GM12878 (cell line): ENCODE data around the gene CHRND. TPM values are rescaled to one million over a fixed set of nuclear protein-coding genes. Genes with fewer than 3 reads are reported as not detected.

Experiments used
- ATAC-seq: fragments of 200-7000 bp; cut with Tn5 transposase; 3 replicates; pipeline ENCODE4 v1.9.1; 2020; ENCODE audit warnings: mild to moderate bottlenecking, moderate library complexity
- BruUV-seq: library from RNA; stranded (reverse); fragments of 400-500 nt; replicated peaks from 2 replicates; lab custom pipeline; 2021; lab: Mats Ljungman, UMichigan
- CTCF ChIA-PET: fragments of 300-600 bp; sonication (Branson Sonifier 250); formaldehyde crosslinking; extraction: SDS; loops from one replicate; lab custom pipeline; 2021; ENCODE audit warnings: inconsistent platforms; lab: Yijun Ruan, JAX
- POLR2A ChIA-PET: fragments of 350-600 bp; formaldehyde crosslinking; extraction: SDS; loops from one replicate; lab custom pipeline; 2021; ENCODE audit warnings: inconsistent platforms; lab: Charles Lee
- RAD21 ChIA-PET: fragments of 300-600 bp; sonication (Branson Sonifier 250); formaldehyde crosslinking; loops from one replicate; lab custom pipeline; 2023; ENCODE audit warnings: antibody characterized with exemption; ENCODE audit not compliant: unreplicated experiment; lab: Charles Lee
- SMC1A ChIA-PET: fragments of 300-600 bp; sonication (Branson Sonifier 250); formaldehyde crosslinking; loops from one replicate; lab custom pipeline; 2023; ENCODE audit not compliant: unreplicated experiment, uncharacterized antibody; lab: Charles Lee
- DNase-seq: peaks from one replicate; pipeline ENCODE4 v3.0.0-alpha.2; 2011; ENCODE audit warnings: low read depth, low spot score
- FAIRE-seq: peaks from 3 replicates; lab custom pipeline; 2011; peaks lifted over from hg19 to GRCh38; lab: Jason Lieb, UNC
- H2AFZ ChIP-seq: 2 replicates; pipeline ENCODE4 v1.6.0; 2011; ENCODE audit warnings: low read depth, low read length, control low read depth; ENCODE audit not compliant: control insufficient read depth
- H3K27ac ChIP-seq: 2 replicates; pipeline ENCODE4 v1.5.1; 2011; ENCODE audit warnings: control low read depth; ENCODE audit not compliant: control insufficient read depth, insufficient read depth
- H3K27me3 ChIP-seq, 2 experiments: replicated peaks in 1 of 2; 2 replicates each; pipeline versions ENCODE4 v1.6.0 to v1.6.1; 2011; ENCODE audit warnings: low read length in 1 of 2; ENCODE audit not compliant: control insufficient read depth in 2 of 2, insufficient read depth in 2 of 2
- H3K36me3 ChIP-seq, 2 experiments: 2 replicates each; pipeline ENCODE4 v1.5.1; 2011; ENCODE audit warnings: low read length in 1 of 2; ENCODE audit not compliant: control insufficient read depth in 2 of 2, insufficient read depth in 2 of 2
- H3K4me1 ChIP-seq: 2 replicates; pipeline ENCODE4 v1.6.1; 2011; ENCODE audit warnings: mild to moderate bottlenecking, low read length, moderate library complexity, mixed read lengths; ENCODE audit not compliant: control insufficient read depth, insufficient read depth
- H3K4me2 ChIP-seq: 2 replicates; pipeline ENCODE4 v1.6.0; 2011; ENCODE audit warnings: control low read depth; ENCODE audit not compliant: control insufficient read depth, insufficient read depth
- H3K4me3 ChIP-seq: fragments of 200-600 bp; sonication (generic); 2 replicates; pipeline ENCODE4 v1.5.1; 2016
- H3K79me2 ChIP-seq: 2 replicates; pipeline ENCODE4 v1.6.0; 2011; ENCODE audit warnings: low read length; ENCODE audit not compliant: control insufficient read depth, insufficient read depth
- H3K9ac ChIP-seq: 2 replicates; pipeline ENCODE4 v1.8.0; 2011; ENCODE audit warnings: low read length, control low read depth, mixed read lengths; ENCODE audit not compliant: control insufficient read depth, insufficient read depth
- H3K9me3 ChIP-seq: replicated peaks from 3 replicates; pipeline ENCODE4 v1.5.1; 2011; ENCODE audit warnings: mild to moderate bottlenecking, low read length; ENCODE audit not compliant: control insufficient read depth, insufficient read depth
- H4K20me1 ChIP-seq: 2 replicates; pipeline ENCODE4 v1.6.0; 2011; ENCODE audit not compliant: control insufficient read depth, insufficient read depth
- E2F4 ChIP-seq: IDR thresholded peaks from 2 replicates; pipeline ENCODE4 v1.6.1; 2012; ENCODE audit warnings: low read depth, low read length, improper control_type of control experiment
- E4F1 ChIP-seq: fragments of 450-650 bp; IDR thresholded peaks from 2 replicates; pipeline ENCODE4 v1.6.1; 2018; ENCODE audit warnings: borderline replicate concordance, mild to moderate bottlenecking; ENCODE audit not compliant: partially characterized antibody
- FOS ChIP-seq: IDR thresholded peaks from 3 replicates; pipeline ENCODE4 v1.6.1; 2011; ENCODE audit warnings: borderline replicate concordance; ENCODE audit not compliant: insufficient read length; ENCODE audit errors: extremely low read depth
- NFIC ChIP-seq: IDR thresholded peaks from 2 replicates; pipeline ENCODE4 v1.6.1; 2012; ENCODE audit warnings: low read depth, mild to moderate bottlenecking, inconsistent platforms, low read length, moderate library complexity
- POLR2AphosphoS2 ChIP-seq: IDR thresholded peaks from 2 replicates; pipeline ENCODE4 v1.6.1; 2011; ENCODE audit warnings: low read depth, mild to moderate bottlenecking, low read length, improper control_type of control experiment, moderate library complexity
- SMAD1 ChIP-seq: fragments of 450-650 bp; IDR thresholded peaks from 2 replicates; pipeline ENCODE4 v1.6.1; 2018; ENCODE audit warnings: mild to moderate bottlenecking, low read depth; ENCODE audit not compliant: partially characterized antibody
- SMC3 ChIP-seq: IDR thresholded peaks from 2 replicates; pipeline ENCODE4 v1.6.1; 2011; ENCODE audit warnings: low read length, improper control_type of control experiment, borderline replicate concordance
- YY1 ChIP-seq: IDR thresholded peaks from 2 replicates; pipeline ENCODE4 v1.6.1; 2011; ENCODE audit warnings: low read depth, mild to moderate bottlenecking, low read length
- ZNF592 ChIP-seq: fragments of 450-650 bp; IDR thresholded peaks from 2 replicates; pipeline ENCODE4 v1.6.1; 2017; ENCODE audit warnings: mild to moderate bottlenecking, moderate library complexity
- WGBS: methylation state at CpG from one replicate; pipeline ENCODE4 v1.1.6; 2016; ENCODE audit warnings: low lambda C conversion rate; ENCODE audit not compliant: insufficient replicate concordance, insufficient coverage; ENCODE audit errors: missing lambda C conversion rate; 5-methylcytosine and 5-hydroxymethylcytosine counted together
- in situ Hi-C: fragments of 300-500 bp; cut with MboI; formaldehyde crosslinking; loops from 9 replicates; pipeline ENCODE4 v1.14.3; 2018; ENCODE audit warnings: mixed read lengths
- intact Hi-C: fragments of 100-400 bp; cut with micrococcal nuclease; formaldehyde crosslinking; loops from one replicate; pipeline ENCODE4 v1.14.2; 2022; ENCODE audit not compliant: unreplicated experiment
- polyA plus RNA-seq, 11 experiments: library from polyadenylated mRNA; depleted of rRNA in 4 of 11; unstranded in 6 of 11; stranded (reverse) in 5 of 11; fragments of >200 nt; fragmentation: Nextera tagmentation in 4 of 11; fragmentation: Illumina TruSeq in 1 of 11; extraction: Ambion mirVana in 4 of 11; extraction: Trizol in 1 of 11; gene quantifications; 1 replicate in 1 of 11; 2 replicates in 10 of 11; pipeline versions ENCODE4 v1.2.1 to v1.2.3, GENCODE V29; 2011 to 2016; ENCODE audit warnings: inconsistent platforms in 2 of 11, missing spikeins in 2 of 11, low read depth in 1 of 11
- total RNA-seq, 4 experiments: library from RNA; depleted of rRNA in 3 of 4; stranded (reverse); fragments of >200 nt in 3 of 4; fragmentation: Illumina TruSeq in 1 of 4; extraction: Trizol in 1 of 4; gene quantifications; 2 replicates each; pipeline versions ENCODE4 v1.2.1 to v1.2.3, GENCODE V29; 2013 to 2021
- TF ChIP-seq, protein P1 (sequence below): IDR thresholded peaks from 2 replicates; pipeline ENCODE4 v1.6.1; 2011; ENCODE audit warnings: borderline replicate concordance, low read depth, mild to moderate bottlenecking, moderate library complexity, mixed read lengths, low read length; ENCODE audit not compliant: insufficient read depth; ENCODE audit errors: extremely low read length
- TF ChIP-seq, protein P2 (sequence below): fragments of 450-650 bp; IDR thresholded peaks from 2 replicates; pipeline ENCODE4 v1.6.1; 2016; ENCODE audit warnings: mild to moderate bottlenecking
- TF ChIP-seq, protein P3 (sequence below): IDR thresholded peaks from 2 replicates; pipeline ENCODE4 v1.6.1; 2011; ENCODE audit warnings: low read depth, low read length, improper control_type of control experiment, borderline replicate concordance

Gene CHRND
- total and polyA plus RNA-seq, 10 of the 15 experiments (the other 5 are each of a cell fraction or from before 2014, with no cell fraction given) = not detected

- H4K20me1 ChIP-seq = no peaks in the 10 kb centered on the region
- CTCF ChIA-PET = interaction anchor here (1.3 kb wide), 1 partner anchor 24 kb away, joined by 4 read pairs; no protein-coding TSS in a partner anchor
- no peak for TF ChIP-seq YY1
- no peak for TF ChIP-seq E2F4
- no peak for TF ChIP-seq SMAD1
- no peak for TF ChIP-seq SMC3
- TF ChIP-seq, protein P1, sequence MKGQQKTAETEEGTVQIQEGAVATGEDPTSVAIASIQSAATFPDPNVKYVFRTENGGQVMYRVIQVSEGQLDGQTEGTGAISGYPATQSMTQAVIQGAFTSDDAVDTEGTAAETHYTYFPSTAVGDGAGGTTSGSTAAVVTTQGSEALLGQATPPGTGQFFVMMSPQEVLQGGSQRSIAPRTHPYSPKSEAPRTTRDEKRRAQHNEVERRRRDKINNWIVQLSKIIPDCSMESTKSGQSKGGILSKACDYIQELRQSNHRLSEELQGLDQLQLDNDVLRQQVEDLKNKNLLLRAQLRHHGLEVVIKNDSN = no peak
- TF ChIP-seq, protein P2, sequence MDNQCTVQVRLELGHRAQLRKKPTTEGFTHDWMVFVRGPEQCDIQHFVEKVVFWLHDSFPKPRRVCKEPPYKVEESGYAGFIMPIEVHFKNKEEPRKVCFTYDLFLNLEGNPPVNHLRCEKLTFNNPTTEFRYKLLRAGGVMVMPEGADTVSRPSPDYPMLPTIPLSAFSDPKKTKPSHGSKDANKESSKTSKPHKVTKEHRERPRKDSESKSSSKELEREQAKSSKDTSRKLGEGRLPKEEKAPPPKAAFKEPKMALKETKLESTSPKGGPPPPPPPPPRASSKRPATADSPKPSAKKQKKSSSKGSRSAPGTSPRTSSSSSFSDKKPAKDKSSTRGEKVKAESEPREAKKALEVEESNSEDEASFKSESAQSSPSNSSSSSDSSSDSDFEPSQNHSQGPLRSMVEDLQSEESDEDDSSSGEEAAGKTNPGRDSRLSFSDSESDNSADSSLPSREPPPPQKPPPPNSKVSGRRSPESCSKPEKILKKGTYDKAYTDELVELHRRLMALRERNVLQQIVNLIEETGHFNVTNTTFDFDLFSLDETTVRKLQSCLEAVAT = no peak
- TF ChIP-seq, protein P3, sequence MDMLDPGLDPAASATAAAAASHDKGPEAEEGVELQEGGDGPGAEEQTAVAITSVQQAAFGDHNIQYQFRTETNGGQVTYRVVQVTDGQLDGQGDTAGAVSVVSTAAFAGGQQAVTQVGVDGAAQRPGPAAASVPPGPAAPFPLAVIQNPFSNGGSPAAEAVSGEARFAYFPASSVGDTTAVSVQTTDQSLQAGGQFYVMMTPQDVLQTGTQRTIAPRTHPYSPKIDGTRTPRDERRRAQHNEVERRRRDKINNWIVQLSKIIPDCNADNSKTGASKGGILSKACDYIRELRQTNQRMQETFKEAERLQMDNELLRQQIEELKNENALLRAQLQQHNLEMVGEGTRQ = no peak
- no peak for TF ChIP-seq ZNF592
- no peak for TF ChIP-seq FOS
- no peak for TF ChIP-seq E4F1
- TF ChIP-seq POLR2AphosphoS2 = no peak
- TF ChIP-seq NFIC = no peak
Measured at GRCh38 chr2:232538671-232539070, 12.7 kb downstream of the CHRND start.

More at GRCh38 chr2:232538671-232539070, 12.7 kb downstream of the CHRND start:
- peaks cover 6% of the 10 kb centered on the region; the same call in 2 of the 3 replicates for H3K9me3 ChIP-seq
- intact Hi-C loops (no loop called here), in situ Hi-C loops (no loop called here)
- no peak overlapping the region for H3K9ac ChIP-seq
- H3K36me3 ChIP-seq = no peaks in the 10 kb centered on the region
- WGBS = 5% methylated on average over 4 of the region's 4 CpGs
- H3K4me3 ChIP-seq = no peak overlapping the region
- FAIRE-seq (no peak), DNase-seq (no peak), ATAC-seq (no peak)
- no peak overlapping the region for H3K27ac ChIP-seq
- ChIA-PET SMC1A (no interaction called here), POLR2A (interaction anchor here (0.6 to 0.7 kb wide), 3 partner anchors 25 to 749 kb away, joined by 4 to 7 read pairs (median 5); no protein-coding TSS in a partner anchor), RAD21 (no interaction called here)
- H2AFZ ChIP-seq = no peak overlapping the region
- H3K4me2 ChIP-seq = no peak overlapping the region
- no peaks in the 10 kb centered on the region for H3K79me2 ChIP-seq
- peaks cover 4% of the 10 kb centered on the region; the same call in 1 of the 2 replicates for H3K4me1 ChIP-seq
- no peaks in the 10 kb centered on the region for H3K27me3 ChIP-seq
- no TSS peak for BruUV-seq
